H1 (cell line): ENCODE measurements around the gene EVA1C. TPM values are rescaled to one million over a fixed set of nuclear protein-coding genes. Genes with fewer than 3 reads are reported as not detected.

Experiments used
- CTCF ChIA-PET: fragments of 300-600 bp; sonication (Branson Sonifier 250); formaldehyde crosslinking; loops from one replicate; lab custom pipeline; 2021; ENCODE audit not compliant: partially characterized antibody; lab: Charles Lee
- POLR2A ChIA-PET: fragments of 300-600 bp; sonication (Branson Sonifier 250); formaldehyde crosslinking; loops from one replicate; lab custom pipeline; 2021; ENCODE audit warnings: inconsistent platforms; ENCODE audit not compliant: partially characterized antibody; lab: Charles Lee
- DNase-seq, 2 experiments: peaks; one replicate each; pipeline versions ENCODE4 v3.0.0 to v3.0.0-alpha.2; 2010 to 2022; ENCODE audit warnings: low spot score in 2 of 2, low read depth in 1 of 2, mixed read lengths in 1 of 2
- FAIRE-seq: peaks from 2 replicates; lab custom pipeline; 2011; peaks lifted over from hg19 to GRCh38; lab: Jason Lieb, UNC
- H2AFZ ChIP-seq: 2 replicates; pipeline ENCODE4 v1.8.1; 2012; ENCODE audit warnings: low read length, inconsistent platforms
- H2AK5ac ChIP-seq: 2 replicates; pipeline ENCODE4 v1.6.1; 2013; ENCODE audit warnings: low read depth, low read length
- H2BK120ac ChIP-seq: replicated peaks from 2 replicates; pipeline ENCODE3; 2013; ENCODE audit warnings: low read depth, low read length, inconsistent platforms
- H2BK12ac ChIP-seq: 2 replicates; pipeline ENCODE4 v1.6.1; 2013; ENCODE audit warnings: low read depth, low read length
- H2BK15ac ChIP-seq: 2 replicates; pipeline ENCODE4 v1.6.1; 2013; ENCODE audit warnings: low read length
- H2BK20ac ChIP-seq: 2 replicates; pipeline ENCODE4 v1.6.1; 2013; ENCODE audit warnings: low read length
- H2BK5ac ChIP-seq: 2 replicates; pipeline ENCODE4 v1.6.1; 2013; ENCODE audit warnings: low read depth, low read length
- H3K14ac ChIP-seq: 2 replicates; pipeline ENCODE4 v1.6.1; 2013; ENCODE audit warnings: inconsistent platforms; ENCODE audit not compliant: insufficient read length
- H3K18ac ChIP-seq: 2 replicates; pipeline ENCODE4 v1.6.1; 2013; ENCODE audit warnings: low read length; ENCODE audit errors: extremely low read depth
- H3K23ac ChIP-seq: 2 replicates; pipeline ENCODE4 v1.6.1; 2013; ENCODE audit warnings: inconsistent platforms; ENCODE audit not compliant: insufficient read length
- H3K23me2 ChIP-seq: 2 replicates; pipeline ENCODE4 v1.6.1; 2013; ENCODE audit warnings: low read depth, low read length
- H3K27ac ChIP-seq: 2 replicates; pipeline ENCODE4 v1.6.1; 2011; ENCODE audit warnings: low read depth, low read length, inconsistent platforms
- H3K27me3 ChIP-seq, 4 experiments: replicated peaks in 1 of 4; 1 replicate in 1 of 4; 2 replicates in 3 of 4; pipeline versions ENCODE4 v1.6.1 to v1.8.1; 2011 to 2013; ENCODE audit warnings: low read length in 3 of 4, mild to moderate bottlenecking in 3 of 4, inconsistent platforms in 2 of 4, mixed read lengths in 2 of 4, moderate library complexity in 1 of 4; ENCODE audit not compliant: control insufficient read depth in 3 of 4, insufficient read depth in 3 of 4; ENCODE audit errors: extremely low read depth in 1 of 4
- H3K36me3 ChIP-seq, 4 experiments: 2 replicates each; pipeline versions ENCODE4 v1.6.1 to v1.8.1; 2011 to 2013; ENCODE audit warnings: mild to moderate bottlenecking in 4 of 4, low read length in 3 of 4, moderate library complexity in 2 of 4, control low read depth in 1 of 4, inconsistent platforms in 1 of 4; ENCODE audit not compliant: insufficient read depth in 4 of 4, control insufficient read depth in 2 of 4
- H3K4ac ChIP-seq: replicated peaks from 2 replicates; pipeline ENCODE3; 2013; ENCODE audit warnings: low read length, low read depth, mixed read lengths, inconsistent platforms; ENCODE audit not compliant: insufficient read length
- H3K4me1 ChIP-seq, 4 experiments: replicated peaks in 1 of 4; 1 replicate in 1 of 4; 2 replicates in 3 of 4; pipeline versions ENCODE4 v1.6.1 to v1.8.1; 2011 to 2013; ENCODE audit warnings: low read length in 3 of 4, inconsistent platforms in 2 of 4, mixed read lengths in 1 of 4; ENCODE audit not compliant: insufficient read depth in 4 of 4, control insufficient read depth in 3 of 4
- H3K4me2 ChIP-seq, 2 experiments: 2 replicates each; pipeline versions ENCODE4 v1.6.1 to v1.8.1; 2011 to 2013; ENCODE audit warnings: low read depth in 2 of 2, low read length in 2 of 2, control low read depth in 1 of 2, inconsistent platforms in 1 of 2, mild to moderate bottlenecking in 1 of 2; ENCODE audit not compliant: insufficient read depth in 1 of 2
- H3K4me3 ChIP-seq, 4 experiments: fragments of 200-600, 300-600 bp in 1 of 4; sonication (generic), shearing (Covaris generic), sonication (Bioruptor Twin) in 1 of 4; 2 replicates each; pipeline versions ENCODE4 v1.5.1 to v1.8.1; 2011 to 2016; ENCODE audit warnings: low read length in 4 of 4, low read depth in 3 of 4, control low read depth in 2 of 4, inconsistent platforms in 2 of 4, mild to moderate bottlenecking in 2 of 4, mixed read lengths in 1 of 4, moderate library complexity in 1 of 4; ENCODE audit not compliant: insufficient read depth in 2 of 4; ENCODE audit errors: extremely low read depth in 1 of 4
- H3K56ac ChIP-seq: replicated peaks from 2 replicates; pipeline ENCODE3; 2013; ENCODE audit warnings: low read depth, mild to moderate bottlenecking, mixed read lengths, low read length, inconsistent platforms; ENCODE audit not compliant: insufficient read length
- H3K79me1 ChIP-seq: 2 replicates; pipeline ENCODE4 v1.6.1; 2013; ENCODE audit warnings: low read depth, low read length, control low read depth
- H3K79me2 ChIP-seq, 2 experiments: 2 replicates each; pipeline versions ENCODE4 v1.6.1 to v1.8.1; 2012 to 2013; ENCODE audit warnings: low read length in 2 of 2, mild to moderate bottlenecking in 2 of 2, inconsistent platforms in 1 of 2; ENCODE audit not compliant: insufficient read depth in 2 of 2, control insufficient read depth in 1 of 2
- H3K9ac ChIP-seq, 4 experiments: replicated peaks in 1 of 4; 1 replicate in 1 of 4; 2 replicates in 3 of 4; pipeline versions ENCODE4 v1.6.1 to v1.8.1; 2011 to 2013; ENCODE audit warnings: low read depth in 3 of 4, low read length in 3 of 4, control low read depth in 2 of 4, mild to moderate bottlenecking in 2 of 4, moderate library complexity in 2 of 4, inconsistent platforms in 1 of 4; ENCODE audit errors: extremely low read depth in 1 of 4
- H3K9me3 ChIP-seq, 2 experiments: 2 replicates each; pipeline versions ENCODE4 v1.6.1 to v1.8.1; 2012 to 2013; ENCODE audit warnings: mild to moderate bottlenecking in 2 of 2, moderate library complexity in 2 of 2, control low read depth in 1 of 2, inconsistent platforms in 1 of 2, low read depth in 1 of 2, low read length in 1 of 2, mixed read lengths in 1 of 2; ENCODE audit not compliant: insufficient read depth in 2 of 2
- H4K20me1 ChIP-seq, 2 experiments: replicated peaks in 1 of 2; 2 replicates each; pipeline versions ENCODE3 to v1.8.1; 2011 to 2013; ENCODE audit warnings: inconsistent platforms in 2 of 2, low read length in 2 of 2, mild to moderate bottlenecking in 1 of 2; ENCODE audit not compliant: insufficient read depth in 2 of 2, control insufficient read depth in 1 of 2
- H4K5ac ChIP-seq: 2 replicates; pipeline ENCODE4 v1.6.1; 2013; ENCODE audit warnings: low read length, low read depth, mixed read lengths, inconsistent platforms; ENCODE audit not compliant: insufficient read length
- H4K8ac ChIP-seq: 2 replicates; pipeline ENCODE4 v1.8.0; 2013; ENCODE audit warnings: mild to moderate bottlenecking, moderate library complexity, low read length, inconsistent platforms; ENCODE audit not compliant: insufficient read depth; ENCODE audit errors: extremely low read depth
- H4K91ac ChIP-seq: replicated peaks from 2 replicates; pipeline ENCODE3; 2013; ENCODE audit warnings: low read length, mixed read lengths, inconsistent platforms; ENCODE audit not compliant: insufficient read length
- BCL11A ChIP-seq, 2 experiments: IDR thresholded peaks; one replicate each; pipeline ENCODE4 v1.6.1; 2011; ENCODE audit warnings: low read depth in 2 of 2, low read length in 2 of 2, mild to moderate bottlenecking in 2 of 2
- GABPA ChIP-seq: IDR thresholded peaks from 2 replicates; pipeline ENCODE4 v1.6.1; 2011; ENCODE audit warnings: mild to moderate bottlenecking, low read length, moderate library complexity, borderline replicate concordance; ENCODE audit not compliant: insufficient read depth
- SP2 ChIP-seq: IDR thresholded peaks from 2 replicates; pipeline ENCODE4 v1.6.1; 2012; ENCODE audit warnings: mild to moderate bottlenecking, low read length, inconsistent platforms
- WGBS, 2 experiments: shearing (Covaris generic) in 1 of 2; methylation state at CpG; one replicate each; pipeline versions ENCODE4 v1.1.6 to v1.1.7; 2013 to 2015; ENCODE audit warnings: low lambda C conversion rate in 2 of 2, mixed read lengths in 2 of 2, inconsistent platforms in 1 of 2, low coverage in 1 of 2, missing lambda C conversion rate in 1 of 2; ENCODE audit not compliant: insufficient replicate concordance in 2 of 2, insufficient coverage in 1 of 2, insufficient read length in 1 of 2; ENCODE audit errors: extremely low coverage in 1 of 2, missing lambda C conversion rate in 1 of 2; 5-methylcytosine and 5-hydroxymethylcytosine counted together
- polyA plus RNA-seq, 7 experiments: library from polyadenylated mRNA; depleted of rRNA in 3 of 7; stranded (reverse) in 5 of 7; unstranded in 2 of 7; fragments of >200 nt in 5 of 7; fragments of 200-250 nt in 2 of 7; gene quantifications; 1 replicate in 5 of 7; 2 replicates in 1 of 7; 4 replicates in 1 of 7; pipeline versions ENCODE4 v1.2.1 to v1.2.3, GENCODE V29; 2011 to 2013; ENCODE audit warnings: missing spikeins in 2 of 7, mixed read lengths in 2 of 7
- total RNA-seq: library from RNA; stranded (reverse); fragmentation: NEBNext Ultra II Directional; extraction: Animal tissue kit (Norgen Biotek cat#: 25700); gene quantifications from 2 replicates; pipeline ENCODE4 v1.2.1, GENCODE V29; 2021

Gene EVA1C
- total and polyA plus RNA-seq, 2 of the 8 experiments (the other 6 are each of a cell fraction or from before 2014, with no cell fraction given): 2.6 to 3.6 TPM

DNA sequence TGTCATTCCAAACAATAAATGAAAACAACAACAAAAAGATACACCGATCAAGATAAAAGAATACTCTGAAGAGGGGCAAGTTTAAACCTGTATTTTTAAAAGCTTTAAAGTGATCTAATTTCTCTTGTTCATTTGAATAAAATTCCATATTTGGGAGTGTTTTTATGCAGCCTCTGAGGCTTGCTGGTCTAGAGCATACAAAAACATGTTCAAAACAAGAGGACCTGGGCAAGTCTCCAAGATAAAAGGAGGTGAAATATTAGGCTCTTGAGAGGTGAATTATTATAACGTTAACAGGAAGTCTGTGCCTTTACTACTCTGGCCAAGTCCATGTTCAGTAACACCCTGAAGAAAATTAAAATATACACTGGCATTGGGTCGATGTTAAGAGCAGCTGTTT lies 39.8 kb upstream of the EVA1C start:
- no peak overlapping the region for H2BK12ac ChIP-seq
- H3K23ac ChIP-seq: no peak overlapping the region
- no peak overlapping the region for H2AK5ac ChIP-seq
- H4K8ac ChIP-seq: no peak overlapping the region
- no peak overlapping the region for H3K56ac ChIP-seq
- no peak overlapping the region for H4K5ac ChIP-seq
- H2BK20ac ChIP-seq: no peak overlapping the region
- no peak overlapping the region for H3K14ac ChIP-seq
- peaks cover 1 to 2% of the 10 kb centered on the region in 2 experiments for H4K20me1 ChIP-seq
- H3K4me3 ChIP-seq: no peak overlapping the region
- H3K27me3 ChIP-seq: no peaks in the 10 kb centered on the region
- H3K27ac ChIP-seq: no peak overlapping the region
- no peaks in the 10 kb centered on the region for H3K23me2 ChIP-seq
- WGBS, 2 experiments: 94% methylated on average over 3 of the region's 3 CpGs; no CpG with 5 or more reads in 1 of the 2 experiments
- FAIRE-seq (no peak), DNase-seq (no peak)
- H3K36me3 ChIP-seq: peaks cover 18 to 63% (median 39%) of the 10 kb centered on the region in 4 experiments
- H3K79me1 ChIP-seq: peaks cover 4% of the 10 kb centered on the region; the same call in 1 of the 2 replicates
- no peak overlapping the region for H2BK15ac ChIP-seq
- H2BK120ac ChIP-seq: no peak overlapping the region
- H3K4me1 ChIP-seq: no peaks in the 10 kb centered on the region
- H3K9ac ChIP-seq: no peak overlapping the region
- H2AFZ ChIP-seq: no peak overlapping the region
- H3K4me2 ChIP-seq: no peak overlapping the region
- H3K79me2 ChIP-seq: no peaks in the 10 kb centered on the region
- H3K4ac ChIP-seq: no peak overlapping the region
- ChIA-PET CTCF (interaction anchor here (0.9 to 1.8 kb wide), 5 partner anchors 9 to 229 kb away, joined by 3 to 6 read pairs (median 3); no protein-coding TSS in a partner anchor), POLR2A (no interaction called here)
- H2BK5ac ChIP-seq: no peak overlapping the region
- H3K18ac ChIP-seq: no peak overlapping the region
- no peak overlapping the region for H4K91ac ChIP-seq
- no peaks in the 10 kb centered on the region for H3K9me3 ChIP-seq
- TF ChIP-seq GABPA: no peak
- TF ChIP-seq SP2: no peak
- no peak for TF ChIP-seq BCL11A (IDR thresholded peaks at IDR 0.05; ENCODE audit: low read depth in 2 of 2, low read length in 2 of 2)
